Measurements from ENCODE around the gene NUDT17.

GRCh38 chr1:145828367-145829026 is 16.9 kb upstream of the NUDT17 start:
- TF ChIP-seq, protein P1, sequence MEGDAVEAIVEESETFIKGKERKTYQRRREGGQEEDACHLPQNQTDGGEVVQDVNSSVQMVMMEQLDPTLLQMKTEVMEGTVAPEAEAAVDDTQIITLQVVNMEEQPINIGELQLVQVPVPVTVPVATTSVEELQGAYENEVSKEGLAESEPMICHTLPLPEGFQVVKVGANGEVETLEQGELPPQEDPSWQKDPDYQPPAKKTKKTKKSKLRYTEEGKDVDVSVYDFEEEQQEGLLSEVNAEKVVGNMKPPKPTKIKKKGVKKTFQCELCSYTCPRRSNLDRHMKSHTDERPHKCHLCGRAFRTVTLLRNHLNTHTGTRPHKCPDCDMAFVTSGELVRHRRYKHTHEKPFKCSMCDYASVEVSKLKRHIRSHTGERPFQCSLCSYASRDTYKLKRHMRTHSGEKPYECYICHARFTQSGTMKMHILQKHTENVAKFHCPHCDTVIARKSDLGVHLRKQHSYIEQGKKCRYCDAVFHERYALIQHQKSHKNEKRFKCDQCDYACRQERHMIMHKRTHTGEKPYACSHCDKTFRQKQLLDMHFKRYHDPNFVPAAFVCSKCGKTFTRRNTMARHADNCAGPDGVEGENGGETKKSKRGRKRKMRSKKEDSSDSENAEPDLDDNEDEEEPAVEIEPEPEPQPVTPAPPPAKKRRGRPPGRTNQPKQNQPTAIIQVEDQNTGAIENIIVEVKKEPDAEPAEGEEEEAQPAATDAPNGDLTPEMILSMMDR (IDR thresholded peaks at IDR 0.05; ENCODE audit: control extremely low read depth in 1 of 3, insufficient read depth in 1 of 3, low read depth in 1 of 3, low read length in 3 of 3): no peak
- TF ChIP-seq MAX (IDR thresholded peaks at IDR 0.05): no peak
- no peak for TF ChIP-seq RFX5 (IDR thresholded peaks at IDR 0.05; ENCODE audit: borderline replicate concordance, low read depth, low read length)
- TF ChIP-seq BACH1 (IDR thresholded peaks at IDR 0.05; ENCODE audit: low read length): no peak
- TF ChIP-seq JUN (IDR thresholded peaks at IDR 0.05; ENCODE audit: low read depth, low read length): no peak
- no peak for TF ChIP-seq GTF2F1 (IDR thresholded peaks at IDR 0.05; ENCODE audit: borderline replicate concordance, low read depth, low read length)
